ENCODE data around the gene NAALADL1. TPM values are rescaled to one million over a fixed set of nuclear protein-coding genes. Genes with fewer than 3 reads are reported as not detected.

NAALADL1 gene
- total and polyA plus RNA-seq, 9 of the 15 experiments (the other 6 are each of a cell fraction or from before 2014, with no cell fraction given), result 0.06 to 0.72 (median 0.22) TPM; not detected in 4

DNA sequence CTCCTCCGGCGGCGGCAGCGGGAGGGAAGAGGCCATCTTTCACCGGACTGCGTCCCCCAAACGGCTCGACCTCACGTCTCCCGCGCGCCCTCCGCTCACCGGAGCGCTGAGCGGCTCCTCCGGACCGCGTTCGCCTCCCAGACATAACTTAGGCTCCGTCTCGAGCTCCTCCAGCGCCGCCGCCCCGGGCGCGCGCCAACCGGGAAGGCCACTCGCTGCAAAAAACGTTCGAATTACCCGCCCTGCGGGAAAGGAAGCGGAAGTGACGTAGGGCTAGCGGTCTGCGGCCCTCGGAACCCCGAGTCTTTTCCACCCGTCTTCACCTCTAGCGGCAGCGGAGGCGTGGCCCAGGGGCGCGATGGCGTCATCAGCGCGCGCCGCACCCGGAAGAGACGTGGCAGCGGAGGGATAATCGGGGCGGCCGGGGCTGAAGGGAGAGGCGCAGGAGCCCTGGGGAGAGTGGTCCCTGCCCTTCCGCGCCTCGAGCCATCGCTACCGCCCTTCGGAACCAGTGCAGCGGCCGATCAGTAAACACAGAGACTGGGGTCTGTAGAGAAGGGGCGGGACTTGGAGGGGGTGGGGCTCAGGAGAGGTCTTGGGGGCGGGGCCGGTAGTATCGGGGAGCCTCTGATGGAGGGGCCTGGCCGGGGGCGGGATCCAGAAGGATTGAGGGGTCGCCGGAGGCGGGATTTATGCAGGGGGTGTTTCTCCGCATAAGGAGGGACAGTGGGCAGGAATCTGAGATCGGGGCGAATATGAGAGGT is 25.7 kb upstream of the NAALADL1 start, which contains the start of the genes CDCA5 and ZFPL1 (continued):
- TF ChIP-seq, protein P1, sequence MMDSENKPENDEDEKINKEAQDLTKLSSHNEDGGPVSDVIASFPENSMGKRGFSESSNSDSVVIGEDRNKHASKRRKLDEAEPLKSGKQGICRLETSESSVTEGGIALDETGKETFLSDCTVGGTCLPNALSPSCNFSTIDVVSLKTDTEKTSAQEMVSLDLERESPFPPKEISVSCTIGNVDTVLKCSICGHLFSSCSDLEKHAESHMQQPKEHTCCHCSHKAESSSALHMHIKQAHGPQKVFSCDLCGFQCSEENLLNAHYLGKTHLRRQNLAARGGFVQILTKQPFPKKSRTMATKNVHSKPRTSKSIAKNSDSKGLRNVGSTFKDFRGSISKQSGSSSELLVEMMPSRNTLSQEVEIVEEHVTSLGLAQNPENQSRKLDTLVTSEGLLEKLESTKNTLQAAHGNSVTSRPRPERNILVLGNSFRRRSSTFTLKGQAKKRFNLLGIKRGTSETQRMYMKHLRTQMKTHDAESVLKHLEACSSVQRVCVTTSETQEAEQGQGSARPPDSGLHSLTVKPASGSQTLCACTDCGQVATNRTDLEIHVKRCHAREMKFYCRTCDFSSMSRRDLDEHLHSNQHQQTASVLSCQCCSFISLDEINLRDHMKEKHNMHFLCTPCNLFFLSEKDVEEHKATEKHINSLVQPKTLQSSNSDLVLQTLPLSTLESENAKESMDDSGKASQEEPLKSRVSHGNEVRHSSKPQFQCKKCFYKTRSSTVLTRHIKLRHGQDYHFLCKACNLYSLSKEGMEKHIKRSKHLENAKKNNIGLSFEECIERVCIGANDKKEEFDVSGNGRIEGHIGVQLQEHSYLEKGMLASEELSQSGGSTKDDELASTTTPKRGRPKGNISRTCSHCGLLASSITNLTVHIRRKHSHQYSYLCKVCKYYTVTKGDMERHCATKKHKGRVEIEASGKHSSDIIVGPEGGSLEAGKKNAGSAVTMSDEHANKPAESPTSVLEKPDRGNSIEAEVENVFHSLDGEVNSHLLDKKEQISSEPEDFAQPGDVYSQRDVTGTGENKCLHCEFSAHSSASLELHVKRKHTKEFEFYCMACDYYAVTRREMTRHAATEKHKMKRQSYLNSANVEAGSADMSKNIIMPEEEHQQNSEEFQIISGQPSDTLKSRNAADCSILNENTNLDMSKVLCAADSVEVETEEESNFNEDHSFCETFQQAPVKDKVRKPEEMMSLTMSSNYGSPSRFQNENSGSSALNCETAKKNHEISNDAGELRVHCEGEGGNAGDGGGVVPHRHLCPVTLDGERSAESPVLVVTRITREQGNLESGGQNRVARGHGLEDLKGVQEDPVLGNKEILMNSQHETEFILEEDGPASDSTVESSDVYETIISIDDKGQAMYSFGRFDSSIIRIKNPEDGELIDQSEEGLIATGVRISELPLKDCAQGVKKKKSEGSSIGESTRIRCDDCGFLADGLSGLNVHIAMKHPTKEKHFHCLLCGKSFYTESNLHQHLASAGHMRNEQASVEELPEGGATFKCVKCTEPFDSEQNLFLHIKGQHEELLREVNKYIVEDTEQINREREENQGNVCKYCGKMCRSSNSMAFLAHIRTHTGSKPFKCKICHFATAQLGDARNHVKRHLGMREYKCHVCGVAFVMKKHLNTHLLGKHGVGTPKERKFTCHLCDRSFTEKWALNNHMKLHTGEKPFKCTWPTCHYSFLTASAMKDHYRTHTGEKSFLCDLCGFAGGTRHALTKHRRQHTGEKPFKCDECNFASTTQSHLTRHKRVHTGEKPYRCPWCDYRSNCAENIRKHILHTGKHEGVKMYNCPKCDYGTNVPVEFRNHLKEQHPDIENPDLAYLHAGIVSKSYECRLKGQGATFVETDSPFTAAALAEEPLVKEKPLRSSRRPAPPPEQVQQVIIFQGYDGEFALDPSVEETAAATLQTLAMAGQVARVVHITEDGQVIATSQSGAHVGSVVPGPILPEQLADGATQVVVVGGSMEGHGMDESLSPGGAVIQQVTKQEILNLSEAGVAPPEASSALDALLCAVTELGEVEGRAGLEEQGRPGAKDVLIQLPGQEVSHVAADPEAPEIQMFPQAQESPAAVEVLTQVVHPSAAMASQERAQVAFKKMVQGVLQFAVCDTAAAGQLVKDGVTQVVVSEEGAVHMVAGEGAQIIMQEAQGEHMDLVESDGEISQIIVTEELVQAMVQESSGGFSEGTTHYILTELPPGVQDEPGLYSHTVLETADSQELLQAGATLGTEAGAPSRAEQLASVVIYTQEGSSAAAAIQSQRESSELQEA (IDR thresholded peaks at IDR 0.05; ENCODE audit: low read depth), result no peak
- TF ChIP-seq ZC3H8 (IDR thresholded peaks at IDR 0.05), result no peak
- TF ChIP-seq MED1 (CRISPR knock-in tag; IDR thresholded peaks at IDR 0.05; ENCODE audit: borderline replicate concordance), result no peak
- TF ChIP-seq, protein P2, sequence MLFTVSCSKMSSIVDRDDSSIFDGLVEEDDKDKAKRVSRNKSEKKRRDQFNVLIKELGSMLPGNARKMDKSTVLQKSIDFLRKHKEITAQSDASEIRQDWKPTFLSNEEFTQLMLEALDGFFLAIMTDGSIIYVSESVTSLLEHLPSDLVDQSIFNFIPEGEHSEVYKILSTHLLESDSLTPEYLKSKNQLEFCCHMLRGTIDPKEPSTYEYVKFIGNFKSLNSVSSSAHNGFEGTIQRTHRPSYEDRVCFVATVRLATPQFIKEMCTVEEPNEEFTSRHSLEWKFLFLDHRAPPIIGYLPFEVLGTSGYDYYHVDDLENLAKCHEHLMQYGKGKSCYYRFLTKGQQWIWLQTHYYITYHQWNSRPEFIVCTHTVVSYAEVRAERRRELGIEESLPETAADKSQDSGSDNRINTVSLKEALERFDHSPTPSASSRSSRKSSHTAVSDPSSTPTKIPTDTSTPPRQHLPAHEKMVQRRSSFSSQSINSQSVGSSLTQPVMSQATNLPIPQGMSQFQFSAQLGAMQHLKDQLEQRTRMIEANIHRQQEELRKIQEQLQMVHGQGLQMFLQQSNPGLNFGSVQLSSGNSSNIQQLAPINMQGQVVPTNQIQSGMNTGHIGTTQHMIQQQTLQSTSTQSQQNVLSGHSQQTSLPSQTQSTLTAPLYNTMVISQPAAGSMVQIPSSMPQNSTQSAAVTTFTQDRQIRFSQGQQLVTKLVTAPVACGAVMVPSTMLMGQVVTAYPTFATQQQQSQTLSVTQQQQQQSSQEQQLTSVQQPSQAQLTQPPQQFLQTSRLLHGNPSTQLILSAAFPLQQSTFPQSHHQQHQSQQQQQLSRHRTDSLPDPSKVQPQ (CRISPR knock-in tag; IDR thresholded peaks at IDR 0.05; ENCODE audit: borderline replicate concordance), result peak; percentile 40; the same call in 1 of the 2 replicates
- TF ChIP-seq HDAC2 (IDR thresholded peaks at IDR 0.05), result peak; percentile 83; the same call in 1 of the 2 replicates
- TF ChIP-seq ZNF583 (CRISPR knock-in tag; IDR thresholded peaks at IDR 0.05), result peak; percentile 41; the same call in 1 of the 2 replicates
- TF ChIP-seq ZBTB17 (CRISPR knock-in tag; IDR thresholded peaks at IDR 0.05), result peak; percentile 77
- TF ChIP-seq NRF1 (conservative IDR thresholded peaks at IDR 0.05 in 1 of 2, IDR thresholded peaks at IDR 0.05 in 1 of 2), result peak; percentile 46 to 55
- TF ChIP-seq CXXC5 (CRISPR knock-in tag; IDR thresholded peaks at IDR 0.05), result peak; percentile 96
- TF ChIP-seq GTF2E2 (tag; IDR thresholded peaks at IDR 0.05), result no peak
- peak in 1 of 2 experiments; percentile 58; a peak in 1 of 4 replicates for TF ChIP-seq NONO (IDR thresholded peaks at IDR 0.05; ENCODE audit: low read depth in 2 of 2, low read length in 1 of 2)
- TF ChIP-seq C11orf30 (IDR thresholded peaks at IDR 0.05; ENCODE audit: low read depth), result peak; percentile 97
- TF ChIP-seq NCOA6 (IDR thresholded peaks at IDR 0.05), result no peak
- peak; percentile 87 to 88 for TF ChIP-seq FOXK2 (conservative IDR thresholded peaks at IDR 0.05 in 1 of 2, IDR thresholded peaks at IDR 0.05 in 1 of 2; ENCODE audit: low read depth in 2 of 2)
- TF ChIP-seq, protein P3, sequence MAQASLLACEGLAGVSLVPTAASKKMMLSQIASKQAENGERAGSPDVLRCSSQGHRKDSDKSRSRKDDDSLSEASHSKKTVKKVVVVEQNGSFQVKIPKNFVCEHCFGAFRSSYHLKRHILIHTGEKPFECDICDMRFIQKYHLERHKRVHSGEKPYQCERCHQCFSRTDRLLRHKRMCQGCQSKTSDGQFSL (CRISPR knock-in tag; IDR thresholded peaks at IDR 0.05), result 0 out of 2 replicates have a peak, but pooled peaks have one; percentile 33
- TF ChIP-seq, protein P3 (tag; IDR thresholded peaks at IDR 0.05), result no peak

Data from K562 (cell line).